HG03159 (cell line): Measurements from ENCODE around the gene ING4.
"Not testable (repeated sequence)": the region's sequence is repeated elsewhere in the genome, so short reads cannot be mapped to it uniquely, and the experiment has no call there.

Source experiments
- ATAC-seq: cut with Tn5 transposase; IDR thresholded peaks from one replicate; pipeline ENCODE4 v1.9.1; 2021; ENCODE audit warnings: mild to moderate bottlenecking, moderate library complexity; ENCODE audit not compliant: unreplicated experiment

Gene ING4

GRCh38 chr12:6662906-6663742 is at the start of gene ING4:
TSS of gene ING4 (minus strand) at chr12:6663119. CDS start at chr12:6663101, 18 bp downstream.
- peak; percentile 97 for ATAC-seq

DNA sequence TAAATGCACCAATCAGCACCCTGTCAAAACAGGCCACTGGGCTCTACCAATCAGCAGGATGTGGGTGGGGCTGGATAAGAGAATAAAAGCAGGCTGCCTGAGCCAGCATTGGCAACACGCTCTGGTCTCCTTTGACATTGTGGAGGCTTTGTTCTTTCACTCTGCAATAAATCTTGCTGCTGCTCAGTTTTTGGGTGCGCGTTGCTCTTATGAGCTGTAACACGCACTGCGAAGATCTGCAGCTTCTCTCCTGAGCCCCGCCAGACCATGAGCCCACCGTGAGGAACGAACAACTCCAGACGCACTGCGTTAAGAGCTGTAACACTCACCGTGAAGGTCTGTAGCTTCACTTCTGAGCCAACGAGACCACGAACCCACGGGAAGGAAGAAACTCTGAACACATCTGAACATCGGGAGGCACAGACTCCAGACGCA is 46.1 kb upstream of the ING4 start:
- no peak for ATAC-seq

GRCh38 chr12:6708351-6708750 is 45.4 kb upstream of the ING4 start:
- not testable (repeated sequence) for ATAC-seq

- no peak for ATAC-seq
These were observed 40.7 kb upstream of the ING4 start for GRCh38 chr12:6703631-6704030.

DNA sequence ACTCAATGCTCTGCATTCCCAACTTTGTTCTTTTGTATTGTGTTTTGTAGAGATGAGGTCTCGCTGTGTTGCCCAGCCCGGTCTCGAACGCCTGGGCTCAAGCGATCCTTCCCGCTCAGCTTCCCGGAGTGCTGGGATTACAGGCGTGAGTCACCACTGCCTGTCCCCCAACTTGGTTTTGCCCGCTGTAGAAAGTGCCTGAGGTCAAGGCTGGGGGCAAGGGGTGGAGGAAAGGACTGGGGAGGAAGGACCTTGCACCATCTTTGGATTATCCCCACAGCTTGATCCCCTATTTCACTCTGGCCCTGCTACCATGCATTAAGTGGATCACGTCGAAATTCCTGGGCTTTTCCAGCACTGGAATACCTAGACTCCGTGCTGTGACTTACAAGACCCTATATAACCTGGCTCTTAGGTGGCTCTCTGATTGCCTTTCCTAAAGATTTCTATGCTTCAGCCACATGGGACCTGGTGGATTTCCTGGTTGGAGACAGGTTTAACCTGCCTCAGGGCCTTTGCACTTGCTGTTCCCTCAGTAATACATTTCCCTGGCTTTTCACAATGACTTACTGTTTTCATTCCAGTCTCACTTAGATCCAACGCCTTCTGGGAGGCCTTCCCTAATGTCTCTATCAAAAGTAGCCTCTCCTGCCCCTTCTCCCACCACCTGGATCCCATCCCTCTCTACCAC is 38.3 kb upstream of the ING4 start:
- no peak for ATAC-seq

DNA sequence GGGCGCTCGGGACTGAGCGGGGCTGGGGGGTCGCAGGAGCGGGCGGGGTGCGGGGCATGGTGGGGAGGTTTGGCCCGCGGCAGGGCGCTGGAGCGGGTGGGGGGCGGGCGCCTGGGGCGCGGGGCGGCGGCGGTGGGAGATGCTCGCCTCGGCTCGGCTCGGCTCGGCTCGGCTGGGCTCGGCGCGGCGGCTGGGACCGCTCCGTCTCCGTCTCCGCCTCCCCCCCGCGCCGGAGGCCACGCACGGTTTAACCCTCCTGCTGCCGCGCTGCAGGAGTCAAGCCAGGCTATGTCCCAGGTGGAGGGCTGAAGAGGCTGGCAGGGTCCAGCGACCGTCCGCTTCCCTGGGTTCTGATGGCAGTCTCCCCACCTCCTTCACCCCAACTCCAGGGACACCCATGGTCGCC is 37.7 kb upstream of the ING4 start, which contains the start of gene PIANP:
PIANP (minus strand) TSS at position 170 of the 406 bp plus-strand sequence. CDS start 2,754 bp downstream, outside the sequence.
- ATAC-seq, result no peak

GRCh38 chr12:6699989-6700645 is 37.2 kb upstream of the ING4 start:
- no peak for ATAC-seq

DNA sequence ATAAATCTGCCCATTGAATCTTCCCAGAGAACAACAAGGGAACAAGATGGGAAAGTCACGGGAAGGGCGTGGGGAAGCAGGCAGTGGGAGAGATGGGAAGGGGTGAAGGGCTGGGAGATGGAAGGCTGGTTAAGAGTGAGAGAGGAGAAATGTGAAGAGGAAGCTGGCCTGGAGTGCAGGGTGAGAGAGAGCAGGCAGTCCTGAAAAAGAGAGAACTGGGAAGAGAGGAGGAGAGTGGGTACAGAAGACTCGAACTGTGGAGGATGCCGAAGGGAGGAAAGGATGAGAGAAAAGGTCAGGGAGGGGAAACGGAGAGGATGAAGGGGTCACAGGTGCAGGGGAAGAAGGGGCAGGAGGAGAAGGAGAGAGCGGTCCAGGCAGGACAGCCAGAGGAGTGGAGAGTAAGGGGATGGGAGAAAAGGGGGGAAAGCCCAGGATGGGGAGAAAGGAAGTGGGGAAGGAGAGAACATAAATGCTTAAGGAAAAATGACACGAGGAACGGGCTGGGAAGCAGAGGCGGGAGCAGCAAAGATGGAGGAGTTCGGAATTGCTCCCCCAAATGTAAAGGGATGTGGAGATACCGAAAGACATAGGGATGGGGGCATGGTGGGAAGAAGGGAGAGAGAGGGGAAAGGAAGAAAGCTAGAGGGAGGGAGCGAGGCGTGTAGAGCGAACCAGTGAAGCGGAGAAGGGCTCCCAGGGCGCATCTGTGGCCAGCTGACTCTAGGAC is 36.5 kb upstream of the ING4 start:
- ATAC-seq, result no peak

DNA sequence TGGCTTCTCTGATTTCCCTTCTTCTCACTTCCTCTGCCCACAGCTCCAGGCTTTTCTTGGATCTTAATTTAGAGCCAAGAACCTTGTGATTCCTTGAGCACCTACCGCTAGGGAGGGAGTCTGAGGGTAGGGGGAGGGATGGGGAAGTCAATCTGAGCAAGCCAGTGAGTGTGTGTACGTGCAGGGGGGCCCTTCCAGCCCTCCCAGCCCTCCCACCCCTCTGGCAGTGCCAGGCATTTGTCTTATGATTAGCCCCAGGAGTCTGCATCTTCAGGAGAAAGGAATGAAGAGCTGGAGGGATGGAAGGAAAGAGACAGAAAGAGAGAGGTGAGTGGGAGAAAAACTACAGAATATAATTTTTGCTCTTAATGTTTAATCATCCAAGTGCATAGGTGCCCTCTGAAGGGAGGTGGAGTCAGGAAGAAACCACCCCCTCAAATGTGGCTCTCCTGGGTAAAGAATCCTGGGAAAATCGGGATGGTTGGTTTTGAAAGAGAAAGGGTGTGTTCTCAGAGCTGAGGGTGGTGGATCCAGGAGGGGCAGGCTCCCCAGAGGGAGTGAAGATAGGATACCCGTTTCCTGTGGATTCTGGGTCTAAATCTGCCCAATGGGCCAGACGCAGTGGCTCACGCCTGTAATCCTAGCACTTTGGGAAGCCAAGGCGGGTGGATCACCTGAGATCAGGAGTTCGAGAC is 35.6 kb upstream of the ING4 start:
- no peak for ATAC-seq

DNA sequence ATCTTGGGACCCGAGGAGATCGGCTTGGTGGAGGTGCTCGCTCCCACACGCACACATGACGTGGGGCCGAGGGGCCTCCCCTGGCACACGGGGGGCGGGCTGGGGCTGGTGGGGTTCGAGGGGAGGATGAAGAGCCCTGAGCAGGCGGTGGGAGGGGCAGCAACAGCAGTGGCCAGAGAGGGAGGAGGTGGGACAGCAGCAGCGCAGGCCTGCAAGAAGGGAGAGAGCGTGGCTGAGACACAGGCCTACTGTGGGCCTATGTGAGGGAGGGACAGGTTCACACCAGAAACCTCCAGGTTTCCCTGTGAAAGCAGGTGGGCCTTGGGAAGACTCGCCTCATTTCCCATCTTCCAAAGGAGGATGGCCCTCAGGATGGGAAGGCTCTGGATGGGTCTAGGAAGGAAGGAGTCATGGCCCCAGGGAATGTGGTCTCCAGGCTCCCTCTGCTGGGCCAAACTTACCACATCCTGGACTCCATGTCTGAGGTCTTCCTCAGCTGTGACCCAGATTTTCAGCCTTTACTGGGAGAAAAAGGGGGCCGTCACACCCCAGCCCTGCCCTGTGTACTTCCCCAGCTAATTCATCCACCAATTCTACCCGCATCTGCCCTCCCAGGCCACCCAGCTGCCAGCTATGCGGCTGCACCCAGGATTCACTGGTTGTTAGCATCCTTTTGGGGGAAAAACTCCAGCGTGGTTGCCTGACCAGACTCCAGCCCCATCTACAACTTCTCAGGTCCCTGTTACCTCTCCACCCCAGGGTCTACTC is 34.8 kb upstream of the ING4 start:
- ATAC-seq, result no peak

DNA sequence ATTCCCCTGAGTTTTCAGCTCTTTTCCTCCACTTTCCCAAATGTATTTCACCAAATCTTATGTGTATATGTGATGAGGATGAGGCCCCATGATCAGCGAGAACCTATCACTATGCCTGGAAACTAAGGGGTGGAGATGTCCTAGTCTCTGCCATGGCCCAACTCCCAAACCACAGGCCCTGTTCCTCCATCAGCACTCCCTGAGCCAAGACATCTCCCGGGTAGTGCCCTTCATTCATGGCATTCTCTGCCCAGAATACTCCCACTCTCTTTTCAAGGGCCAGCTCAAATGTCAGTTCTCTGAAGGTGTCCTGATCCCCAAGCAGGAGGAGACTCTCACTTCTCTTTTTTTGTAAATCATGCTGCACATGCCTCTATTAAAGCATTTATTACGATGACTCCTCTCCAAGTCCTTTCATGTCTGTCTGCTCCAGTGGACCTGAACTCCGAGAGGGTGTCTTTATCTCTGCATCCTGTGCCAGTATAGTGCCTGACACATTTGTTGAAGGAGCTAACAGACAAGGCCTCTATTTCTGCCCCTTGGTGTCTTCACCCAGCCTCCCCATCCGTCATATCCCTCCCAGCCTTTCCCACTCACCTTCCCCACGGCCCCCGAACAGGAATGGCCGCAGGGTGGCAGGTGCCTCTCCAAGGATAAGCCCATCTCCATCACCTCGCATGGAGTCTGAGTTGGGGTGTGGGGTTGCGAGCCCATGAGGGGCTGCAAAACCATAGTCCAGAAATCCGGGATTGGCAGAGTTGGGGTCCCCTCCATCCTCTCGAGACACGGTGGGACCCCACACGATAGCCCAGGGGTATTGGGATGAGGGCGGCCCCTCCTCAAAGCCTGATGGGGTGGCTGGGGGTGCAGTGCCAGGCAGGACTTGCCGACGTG is 34.0 kb upstream of the ING4 start:
- no peak for ATAC-seq

DNA sequence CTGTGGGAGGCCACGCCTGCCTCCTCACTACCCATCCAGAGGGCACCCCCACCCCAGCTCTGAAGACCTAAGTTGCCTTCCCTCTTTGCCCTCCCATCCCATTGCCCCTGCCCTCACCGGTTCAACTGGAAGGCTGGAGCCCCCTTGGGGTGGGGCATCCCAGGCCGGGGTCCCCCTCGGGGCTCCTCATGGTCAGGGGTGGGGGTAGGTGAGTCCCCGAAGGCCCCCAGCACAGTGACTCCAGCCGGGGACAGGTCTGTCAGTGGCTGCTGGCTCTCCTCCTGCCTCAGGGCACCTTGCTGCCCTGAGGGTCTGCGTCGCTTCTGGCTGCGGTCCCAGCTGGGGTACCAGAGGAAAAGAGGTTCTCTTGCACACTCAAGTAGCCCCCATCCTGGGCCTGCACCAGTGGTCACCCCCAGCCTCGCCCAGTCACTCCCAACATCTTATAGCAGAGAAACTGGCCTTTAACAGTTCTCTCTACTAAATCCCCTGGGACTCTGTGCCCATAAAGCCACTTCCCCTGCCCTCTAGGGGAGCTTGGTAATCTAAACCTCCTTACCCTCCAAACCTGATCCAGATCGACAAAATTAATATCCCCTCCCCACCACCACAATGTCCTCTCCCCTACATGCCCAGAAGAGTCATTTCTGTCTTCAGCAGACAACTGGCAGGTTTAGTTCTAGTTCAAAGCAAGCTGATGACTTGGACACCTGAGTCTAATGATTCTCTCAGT is 32.6 kb upstream of the ING4 start:
- no peak for ATAC-seq

- no peak for ATAC-seq
These were observed 31.8 kb upstream of the ING4 start for GRCh38 chr12:6694701-6695100.

GRCh38 chr12:6693832-6694355 is 31.0 kb upstream of the ING4 start:
- no peak for ATAC-seq

DNA sequence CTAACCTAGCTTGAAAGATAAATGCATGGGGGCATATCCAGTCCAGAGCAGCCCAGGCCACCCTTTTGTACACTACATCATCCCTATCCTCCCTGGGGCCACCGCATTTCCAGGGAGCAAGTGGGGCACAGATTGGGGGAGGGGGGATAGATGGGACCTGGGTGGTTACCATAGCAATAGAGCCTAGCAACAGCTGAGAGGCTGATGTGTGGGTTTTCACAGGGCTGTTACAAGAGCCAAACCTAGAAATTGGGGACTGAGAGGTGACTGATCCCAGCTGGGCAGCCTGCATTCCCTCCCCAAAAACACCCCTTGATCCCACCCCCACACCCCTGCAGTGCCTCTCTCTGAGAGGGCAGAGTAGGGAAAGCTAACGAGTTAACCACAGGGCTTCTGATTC is 30.0 kb upstream of the ING4 start:
- ATAC-seq, result no peak

DNA sequence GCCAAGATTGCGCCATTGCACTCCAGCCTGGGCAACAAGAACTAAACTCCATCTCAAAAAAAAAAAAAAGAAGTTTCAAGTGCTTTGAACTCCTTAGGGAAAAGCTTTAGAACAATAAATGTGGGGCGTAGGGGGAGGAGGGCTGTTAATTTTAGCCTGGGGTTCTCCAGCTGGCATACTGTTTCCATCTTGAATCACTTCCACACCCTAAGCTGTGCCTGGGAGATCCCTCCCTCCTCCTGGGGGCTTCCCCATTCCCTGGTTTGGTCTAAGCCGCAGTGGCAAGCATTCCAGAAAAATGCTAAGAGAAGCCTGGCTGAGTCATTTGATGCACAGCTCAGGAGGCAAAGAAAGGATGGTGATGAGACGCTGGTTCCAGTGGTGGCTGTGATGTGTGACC is 28.6 kb upstream of the ING4 start:
- no peak for ATAC-seq

DNA sequence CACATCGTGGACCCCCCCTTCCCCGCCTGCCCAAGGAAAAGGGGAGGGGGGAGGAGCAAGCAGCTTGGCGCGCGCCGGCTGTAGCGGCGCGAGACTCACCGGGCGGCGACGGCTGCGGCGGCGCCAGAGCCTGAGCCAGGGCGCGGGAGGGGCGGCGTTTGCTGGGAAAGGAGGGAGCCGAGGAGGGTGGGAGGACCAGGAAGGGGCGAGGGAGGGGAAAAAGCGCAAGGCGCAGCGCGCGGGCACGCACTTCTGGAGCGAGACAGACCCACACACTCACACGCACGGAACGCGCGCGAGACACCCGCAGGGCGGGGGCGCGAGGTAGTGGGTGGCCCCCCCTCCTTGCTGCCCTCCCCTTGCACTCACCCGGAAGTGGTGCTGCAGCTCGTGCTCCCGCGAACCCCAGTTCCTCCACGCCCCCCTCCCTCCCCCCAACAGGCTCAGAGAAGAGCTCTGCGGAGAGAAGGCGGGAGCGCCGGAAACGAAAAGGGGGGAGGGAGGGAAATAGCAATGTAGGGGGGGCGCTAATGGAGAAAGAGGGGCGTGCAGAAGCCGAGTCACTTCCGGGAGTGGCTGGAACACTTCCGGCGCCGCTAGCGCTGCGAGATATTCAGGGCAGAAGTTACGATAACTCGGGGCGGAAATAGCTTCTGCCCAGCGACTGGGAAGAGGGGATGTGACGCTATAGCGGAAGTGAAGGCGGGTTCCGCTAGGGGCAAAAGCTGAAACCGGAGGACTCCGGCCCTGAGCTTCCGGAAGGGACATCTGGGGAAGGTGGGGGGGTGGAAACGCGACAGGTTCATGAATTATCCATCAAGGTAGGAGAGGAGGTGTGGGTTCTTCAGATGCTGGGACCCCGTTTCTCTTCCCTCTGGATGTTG is 26.3 kb upstream of the ING4 start, which contains the start of gene ZNF384:
ZNF384 (minus strand) TSS at position 377 of the 884 bp plus-strand sequence. CDS start 9,855 bp downstream, outside the sequence.
- peak; percentile 80 for ATAC-seq
